T47D (cell line): Measurements from ENCODE around the gene IRS2.

Source experiments
- DNase-seq, 2 experiments: peaks; one replicate each; pipeline versions ENCODE4 v3.0.0 to v3.0.0-alpha.2; 2011 to 2012; ENCODE audit warnings: low read depth in 1 of 2, low spot score in 1 of 2
- JUND ChIP-seq: IDR thresholded peaks from 2 replicates; pipeline ENCODE4 v1.6.1; 2012; ENCODE audit warnings: low read depth
- in situ Hi-C: cut with HindIII; loops from 2 replicates; pipeline ENCODE4 v1.10.0; 2016; ENCODE audit warnings: low sequenced_read_pairs, low pct_unique_long_range_greater_than_20kb

Gene IRS2

GRCh38 chr13:109755997-109756396 lies 30.4 kb downstream of the IRS2 start:
- in situ Hi-C loops = no loop called here
- no peak for TF ChIP-seq JUND
- DNase-seq = no peak

- in situ Hi-C loops = no loop called here
- no peak for TF ChIP-seq JUND
- no peak for DNase-seq
These were observed 30.8 kb downstream of the IRS2 start for GRCh38 chr13:109755551-109755950.

GRCh38 chr13:109751477-109751876 lies 34.9 kb downstream of the IRS2 start:
- no peak for TF ChIP-seq JUND
- in situ Hi-C loops = no loop called here

GRCh38 chr13:109750221-109750775 lies 36.1 kb downstream of the IRS2 start:
- no peak for DNase-seq
- no peak for TF ChIP-seq JUND
- in situ Hi-C loops = no loop called here

More at GRCh38 chr13:109751477-109751876, 34.9 kb downstream of the IRS2 start:
- no peak for DNase-seq

GRCh38 chr13:109749365-109749764 lies 37.0 kb downstream of the IRS2 start:
- no peak for DNase-seq
- TF ChIP-seq JUND = no peak
- in situ Hi-C loops = no loop called here

- in situ Hi-C loops = no loop called here
- no peak for DNase-seq
- TF ChIP-seq JUND = no peak
These were observed 37.7 kb downstream of the IRS2 start for GRCh38 chr13:109748677-109749076.

- in situ Hi-C loops = no loop called here
- TF ChIP-seq JUND = no peak
- no peak for DNase-seq
These were observed 38.9 kb downstream of the IRS2 start for GRCh38 chr13:109747524-109747923.

GRCh38 chr13:109746364-109746763 lies 40.0 kb downstream of the IRS2 start:
- in situ Hi-C loops = no loop called here
- no peak for DNase-seq
- no peak for TF ChIP-seq JUND

- in situ Hi-C loops = no loop called here
- TF ChIP-seq JUND = no peak
These were observed 40.7 kb downstream of the IRS2 start for GRCh38 chr13:109745702-109746101.

GRCh38 chr13:109745060-109745459 lies 41.3 kb downstream of the IRS2 start:
- no peak for DNase-seq
- in situ Hi-C loops = no loop called here
- TF ChIP-seq JUND = no peak

More at GRCh38 chr13:109745702-109746101, 40.7 kb downstream of the IRS2 start:
- DNase-seq = no peak

GRCh38 chr13:109744512-109745051 lies 41.8 kb downstream of the IRS2 start:
- in situ Hi-C loops = no loop called here
- DNase-seq = peak in 1 of 2 experiments; percentile 5
- no peak for TF ChIP-seq JUND

- DNase-seq = peak; percentile 16 to 61
- TF ChIP-seq JUND = no peak
- in situ Hi-C loops = no loop called here
These were observed 42.5 kb downstream of the IRS2 start for GRCh38 chr13:109743706-109744453.

GRCh38 chr13:109741966-109742365 lies 44.4 kb downstream of the IRS2 start:
- no peak for TF ChIP-seq JUND
- in situ Hi-C loops = no loop called here
- DNase-seq = no peak
